GM08714 (cell line): ENCODE results near the gene KCNB1.

ENCODE experiments used
- H3K4me3 ChIP-seq: fragments of 200-500 bp; sonication (Bioruptor generic); 2 replicates; pipeline ENCODE4 v1.5.1; 2014; ENCODE audit warnings: mild to moderate bottlenecking, low read length, inconsistent platforms
- ZNF274 ChIP-seq: IDR thresholded peaks from 2 replicates; pipeline ENCODE4 v1.6.1; 2012; ENCODE audit warnings: mild to moderate bottlenecking, low read depth, low read length

The KCNB1 gene

DNA sequence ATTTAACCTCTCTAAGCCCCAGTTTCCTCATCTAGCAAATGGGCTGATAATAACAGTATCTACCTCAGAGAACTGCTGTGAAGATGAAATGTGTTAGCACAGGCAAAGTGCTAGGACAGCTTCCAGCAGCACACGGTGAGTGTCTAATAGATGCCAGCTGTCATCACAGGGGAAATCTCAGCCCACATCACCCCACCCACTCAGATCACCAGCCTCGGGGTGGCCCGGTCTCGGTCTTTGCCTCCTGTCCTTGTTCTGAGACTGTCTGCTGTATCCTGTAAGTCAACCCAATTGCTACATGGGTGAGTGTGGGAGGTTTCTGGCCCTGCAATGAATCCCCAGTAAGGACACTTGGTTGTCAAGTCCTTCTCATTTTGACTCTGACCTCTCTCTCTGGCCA is 105.1 kb downstream of the KCNB1 start:
- TF ChIP-seq ZNF274, result no peak
- H3K4me3 ChIP-seq, result no peak overlapping the region

DNA sequence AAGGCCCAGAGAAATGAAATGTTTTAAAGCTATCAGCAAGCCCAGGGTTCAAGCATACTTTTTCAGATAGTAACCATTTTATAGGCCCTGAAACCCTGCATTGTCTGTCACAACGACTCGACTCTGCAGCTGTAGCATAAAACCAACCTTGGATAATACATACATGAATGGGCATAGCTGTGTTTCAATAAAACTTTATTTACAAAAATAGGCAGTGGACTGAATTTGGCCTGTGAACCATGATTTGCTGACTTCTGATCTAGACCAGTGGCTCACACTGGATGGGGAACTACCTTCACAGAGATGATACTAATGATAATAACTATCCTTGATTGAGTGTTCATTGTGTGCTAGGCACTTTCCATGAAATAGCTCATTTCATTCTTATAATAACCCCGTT is 107.3 kb downstream of the KCNB1 start:
- H3K4me3 ChIP-seq, result no peak overlapping the region
- no peak for TF ChIP-seq ZNF274

DNA sequence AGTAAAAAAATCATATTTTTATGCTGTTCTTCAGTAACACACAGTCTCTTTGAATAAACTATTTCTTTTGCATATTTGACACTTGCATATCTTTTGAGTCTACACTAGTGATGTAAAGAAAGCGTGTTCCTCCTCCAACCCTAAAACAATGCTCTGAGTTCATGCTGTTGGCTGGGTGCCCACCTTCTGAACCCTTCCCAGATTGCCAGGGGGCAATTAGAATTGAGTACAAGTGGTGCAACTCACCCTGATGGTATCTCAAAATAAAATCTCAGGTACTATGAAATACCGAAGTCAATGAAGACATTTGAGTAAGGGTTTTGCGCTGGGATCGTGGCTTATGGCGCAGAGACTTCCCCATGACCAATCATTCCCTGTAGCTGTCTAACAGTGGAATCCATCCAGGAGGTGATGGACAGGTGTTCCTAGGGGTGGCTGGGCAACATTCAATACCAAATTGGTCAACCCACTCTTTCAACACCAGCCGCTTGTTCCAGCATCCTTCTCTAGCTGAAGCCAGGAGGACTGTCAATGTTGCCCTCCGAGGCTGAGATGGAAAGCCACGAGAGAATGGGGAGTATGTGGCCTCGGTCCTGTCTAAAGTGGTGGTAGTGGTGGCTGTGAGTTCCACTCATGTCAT is 110.3 kb downstream of the KCNB1 start:
- no peak for TF ChIP-seq ZNF274

DNA sequence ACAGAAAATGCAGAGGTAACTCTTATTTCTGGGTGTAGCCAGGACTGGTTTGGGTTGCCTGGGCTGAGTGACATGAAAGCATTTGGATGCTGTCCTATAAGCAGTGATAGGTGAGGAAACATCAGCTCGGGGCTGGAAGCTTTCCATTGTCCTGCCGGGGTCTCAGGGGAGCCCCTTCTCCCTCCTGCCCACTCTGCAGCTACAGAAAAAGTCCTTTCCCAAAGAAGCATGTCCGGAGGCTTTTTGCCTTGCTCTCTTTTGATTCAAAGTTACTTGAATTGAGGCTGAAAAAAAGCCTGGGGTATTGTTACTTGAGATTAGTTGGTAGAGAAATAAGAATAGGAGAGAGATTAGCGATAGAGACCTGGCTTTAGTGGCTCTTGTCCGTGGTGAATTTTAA is 113.9 kb downstream of the KCNB1 start:
- no peak overlapping the region for H3K4me3 ChIP-seq
- TF ChIP-seq ZNF274, result no peak

More for the DNA sequence above, 110.3 kb downstream of the KCNB1 start:
- no peak overlapping the region for H3K4me3 ChIP-seq

DNA sequence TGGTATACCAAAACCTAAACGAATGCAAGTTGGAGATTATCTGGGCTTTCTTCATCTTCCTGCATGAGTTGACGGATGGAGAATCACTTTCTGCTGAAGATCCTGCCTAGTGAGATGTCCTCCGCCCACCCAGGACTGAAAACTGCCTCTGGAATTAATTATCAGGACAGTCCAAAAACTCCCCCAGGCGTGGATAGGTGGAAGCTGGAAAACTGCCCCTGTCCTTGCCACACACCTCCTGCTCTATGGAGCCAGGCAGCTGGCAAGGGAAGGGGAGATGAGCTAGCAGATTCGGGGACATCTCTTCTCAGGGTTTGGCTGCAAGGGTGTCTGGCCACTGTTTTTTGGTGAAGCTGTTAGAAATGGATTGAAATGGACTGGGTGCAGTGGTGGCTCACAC is 115.4 kb downstream of the KCNB1 start:
- TF ChIP-seq ZNF274, result no peak
- H3K4me3 ChIP-seq, result no peak overlapping the region

DNA sequence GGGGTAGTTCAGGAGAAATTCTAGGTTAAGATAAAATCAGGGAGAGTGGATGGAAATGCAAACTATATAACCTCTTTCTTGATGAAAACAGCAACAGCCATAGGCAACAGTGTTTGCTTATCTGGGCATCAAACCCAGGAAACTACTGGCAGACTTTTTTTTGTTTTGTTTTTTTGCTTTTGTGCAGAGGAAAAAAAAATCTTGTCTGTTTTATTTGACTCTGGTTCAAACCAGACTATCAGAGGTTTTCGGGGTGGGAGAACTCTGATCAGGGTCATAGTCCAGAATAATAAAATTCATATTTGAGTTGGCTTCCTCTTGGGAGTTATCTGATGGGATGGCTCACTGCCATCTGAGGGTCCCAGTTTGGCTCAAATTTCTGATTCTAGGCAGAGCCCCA is 115.8 kb downstream of the KCNB1 start:
- TF ChIP-seq ZNF274, result no peak
- no peak overlapping the region for H3K4me3 ChIP-seq

DNA sequence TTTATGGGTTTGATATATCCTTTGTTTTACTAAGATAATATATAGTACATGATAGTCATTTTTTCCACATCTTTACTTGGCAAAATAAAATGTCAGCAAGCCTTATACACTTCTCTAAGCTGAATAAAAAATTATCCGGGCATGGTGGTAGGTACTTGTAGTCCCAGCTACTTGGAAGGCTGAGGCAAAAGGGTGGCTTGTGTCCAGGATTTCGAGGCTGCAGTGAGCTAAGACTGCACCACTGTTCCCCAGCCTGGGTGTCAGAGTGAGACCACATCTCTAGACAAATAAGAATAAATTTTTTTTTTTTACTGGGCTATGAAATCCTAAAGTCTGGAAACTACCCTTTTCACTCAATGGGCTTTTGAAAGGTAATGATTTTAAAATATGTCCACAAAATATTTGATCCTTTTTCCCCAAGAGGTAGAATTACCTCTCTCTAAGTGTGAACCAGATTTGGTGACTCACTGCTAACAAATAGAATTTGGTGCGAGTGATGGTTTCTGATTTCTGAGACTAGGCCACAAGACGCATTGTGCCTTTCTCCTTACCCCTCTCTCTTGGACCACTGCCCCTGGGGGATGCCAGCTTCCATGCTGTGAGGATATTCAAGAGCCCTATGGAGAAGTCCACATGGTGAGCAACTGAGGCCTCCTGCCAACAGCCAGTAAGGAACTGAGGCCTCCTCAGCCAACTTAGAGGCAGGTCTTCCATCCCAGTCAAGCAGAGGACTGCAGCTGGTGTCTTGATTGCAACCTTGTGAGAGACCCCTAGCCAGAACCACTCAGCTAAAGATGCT is 120.4 kb downstream of the KCNB1 start:
- no peak for TF ChIP-seq ZNF274
- H3K4me3 ChIP-seq, result no peak overlapping the region

DNA sequence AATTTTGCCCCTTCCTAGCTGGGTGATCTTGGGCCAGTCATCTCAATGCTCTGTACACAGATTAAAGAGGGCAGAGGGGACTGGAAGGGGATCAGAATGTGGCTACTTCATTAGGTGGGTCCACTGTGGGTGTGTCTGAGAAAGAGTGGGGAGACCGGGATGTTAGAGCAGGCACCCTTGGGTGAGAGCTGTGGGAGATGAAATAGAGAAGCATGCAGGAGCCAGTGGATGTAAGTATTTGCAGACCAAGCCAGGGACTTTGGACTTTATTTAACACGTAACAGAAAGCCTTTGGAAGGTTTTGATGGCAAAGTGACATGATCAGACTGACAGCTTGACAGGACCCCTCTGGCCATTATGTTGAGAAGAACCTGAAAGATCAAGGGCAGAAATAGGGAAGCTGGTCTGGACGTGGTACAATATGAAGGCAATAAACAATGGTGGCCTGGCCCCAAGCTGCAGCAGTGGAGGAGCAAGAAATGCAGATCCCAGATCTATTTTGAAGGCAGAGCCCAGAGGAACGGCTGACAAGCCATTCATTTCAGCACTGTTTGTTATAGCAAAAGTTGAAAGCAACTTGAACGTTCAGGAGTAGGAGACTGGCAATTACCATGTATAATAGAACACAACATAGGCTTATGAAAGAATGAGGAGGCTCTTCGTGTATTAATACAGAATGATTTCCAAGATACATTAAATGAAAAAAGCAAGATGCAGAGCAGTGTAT is 122.1 kb downstream of the KCNB1 start:
- no peak overlapping the region for H3K4me3 ChIP-seq
- no peak for TF ChIP-seq ZNF274

DNA sequence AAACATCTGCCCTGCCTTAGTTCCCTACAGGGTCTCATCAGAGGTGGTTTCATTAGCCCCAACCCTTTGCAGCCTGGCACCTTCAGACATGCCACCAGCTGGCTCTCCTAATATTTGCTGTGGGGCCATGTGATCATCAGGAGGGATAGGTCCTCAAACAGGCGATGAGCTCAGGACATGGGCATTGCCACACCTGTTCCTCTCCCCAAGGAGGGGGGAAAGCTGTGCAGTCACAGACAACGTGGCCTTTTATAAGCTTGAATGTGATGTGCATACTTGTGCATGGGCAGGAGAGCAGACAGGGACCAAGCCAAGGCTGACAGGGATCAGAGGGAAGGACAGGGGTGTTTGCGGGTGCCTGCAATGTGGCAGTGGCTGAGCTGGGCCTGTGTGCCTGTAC is 125.8 kb downstream of the KCNB1 start:
- no peak overlapping the region for H3K4me3 ChIP-seq
- no peak for TF ChIP-seq ZNF274

DNA sequence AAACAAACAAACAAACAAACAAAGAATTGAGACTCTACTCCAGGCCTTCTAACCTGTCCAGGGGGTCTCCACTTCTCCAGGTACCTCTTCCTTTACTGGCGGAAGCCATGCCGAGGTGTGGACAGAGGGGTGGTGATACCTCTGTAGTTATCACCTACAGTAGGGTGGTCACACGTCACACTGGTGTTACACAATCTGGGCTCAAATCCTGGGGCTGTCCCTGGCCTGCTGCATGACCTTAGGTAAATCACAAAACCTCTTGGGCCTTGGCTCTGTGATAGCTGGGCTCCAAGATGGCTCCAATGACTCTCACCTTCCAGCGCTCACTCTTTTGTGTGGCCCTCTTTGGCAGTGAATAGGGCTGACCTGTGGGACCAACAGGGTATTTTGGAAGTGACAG is 127.8 kb downstream of the KCNB1 start:
- no peak for TF ChIP-seq ZNF274
- H3K4me3 ChIP-seq, result no peak overlapping the region

DNA sequence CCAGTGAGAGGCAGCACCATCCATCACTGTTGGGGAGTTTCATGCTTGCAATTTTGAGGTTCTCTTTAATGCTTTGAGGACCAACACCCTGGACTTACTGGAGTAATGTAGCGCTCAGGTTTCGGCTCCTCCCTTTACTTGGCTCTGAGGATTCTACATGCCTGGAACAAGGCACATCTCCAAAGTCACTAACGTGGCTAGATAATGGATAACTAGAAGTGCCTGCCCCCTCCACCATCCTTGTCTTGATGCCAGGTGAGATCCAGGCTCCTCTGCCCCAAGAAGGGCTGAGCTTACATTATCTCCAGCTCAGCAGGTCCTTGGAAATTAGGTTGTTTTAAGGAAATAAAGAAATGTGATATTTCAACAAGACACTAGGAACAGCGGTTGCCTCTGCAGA is 129.1 kb downstream of the KCNB1 start:
- no peak for TF ChIP-seq ZNF274

DNA sequence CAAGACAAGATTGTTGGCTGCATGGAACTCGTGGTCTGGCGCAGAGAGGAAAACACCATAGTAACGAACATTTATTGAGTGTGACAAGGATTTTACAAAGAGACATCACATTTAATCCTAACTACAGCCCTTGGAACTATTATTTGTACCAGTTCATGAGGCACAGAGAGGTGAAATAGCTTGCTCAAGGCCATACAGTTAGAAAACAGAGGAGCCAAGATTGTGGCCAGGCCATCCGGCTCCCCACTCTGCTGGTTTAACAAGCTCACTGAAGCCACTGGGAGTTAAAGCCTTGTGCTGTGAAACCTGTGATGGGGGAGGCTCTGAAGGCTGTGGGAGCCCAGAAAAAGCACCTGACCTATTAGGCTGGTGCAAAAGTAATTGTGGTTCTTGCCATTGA is 129.7 kb downstream of the KCNB1 start:
- no peak overlapping the region for H3K4me3 ChIP-seq
- no peak for TF ChIP-seq ZNF274

More for the DNA sequence above, 129.1 kb downstream of the KCNB1 start:
- H3K4me3 ChIP-seq, result no peak overlapping the region

DNA sequence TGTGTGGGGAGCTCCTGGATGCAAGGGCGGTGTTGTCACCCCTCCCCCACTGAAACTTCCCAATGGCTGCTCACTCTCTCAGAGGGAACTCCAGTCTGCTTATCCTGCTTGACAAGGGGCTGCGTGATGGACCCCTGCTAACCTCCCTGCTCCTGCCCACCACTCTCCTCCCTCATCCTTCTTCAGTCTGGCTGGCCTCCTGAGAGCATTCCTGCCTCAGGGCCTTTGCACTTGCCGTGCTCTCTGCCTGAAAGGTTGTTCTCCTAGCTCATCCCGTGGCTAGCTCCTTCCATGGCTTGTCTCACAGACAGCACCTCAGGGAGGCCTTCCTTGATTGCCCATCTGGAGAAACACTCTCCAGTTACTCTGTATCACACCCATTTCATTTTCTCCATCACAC is 130.7 kb downstream of the KCNB1 start:
- H3K4me3 ChIP-seq, result no peak overlapping the region
- no peak for TF ChIP-seq ZNF274

DNA sequence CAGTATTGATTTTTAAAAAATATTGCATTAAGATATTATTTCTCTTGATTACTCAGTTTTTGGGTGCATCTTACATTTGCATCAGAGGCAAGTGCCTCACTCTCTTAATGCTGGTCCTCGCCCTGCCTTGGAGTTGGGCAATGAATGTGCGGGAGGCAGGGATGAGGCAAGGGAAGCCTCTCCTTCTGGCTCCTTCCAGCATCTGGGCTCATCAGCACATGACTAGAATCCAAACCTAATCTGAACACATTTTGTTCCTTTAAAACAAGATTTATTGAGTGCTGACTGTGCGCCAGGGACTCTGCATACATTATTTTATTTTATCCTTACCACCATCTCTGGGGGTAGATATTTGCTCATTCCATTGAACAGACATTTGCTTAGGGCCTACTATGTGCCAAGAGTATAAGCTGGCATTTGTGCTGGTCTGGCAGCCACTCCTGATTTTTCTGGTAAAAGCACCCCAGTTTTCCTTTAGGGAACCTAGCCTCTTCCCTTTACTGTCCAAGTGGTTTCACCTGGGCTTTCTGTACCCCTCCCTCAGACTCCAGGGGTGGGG is 132.7 kb downstream of the KCNB1 start:
- no peak overlapping the region for H3K4me3 ChIP-seq
- TF ChIP-seq ZNF274, result no peak
